Suprapubic skin (tissue), 3 donors: ENCODE results near the gene TMEM145.

Experiments
- POLR2AphosphoS5 ChIP-seq, 3 donors: sonication (generic); formaldehyde crosslinking; IDR thresholded peaks; one replicate each; pipeline ENCODE4 v1.6.1; 2017; ENCODE audit warnings: antibody characterized with exemption in 3 of 3
- TF ChIP-seq, protein P1 (sequence below), 2 donors: fragments of 200-600 bp in 1 of 2; fragments of 450-650 bp in 1 of 2; sonication (generic) in 1 of 2; IDR thresholded peaks; one replicate each; pipeline ENCODE4 v1.5.1; 2016 to 2019; ENCODE audit warnings: antibody characterized with exemption in 2 of 2, mild to moderate bottlenecking in 1 of 2, moderate library complexity in 1 of 2

DNA sequence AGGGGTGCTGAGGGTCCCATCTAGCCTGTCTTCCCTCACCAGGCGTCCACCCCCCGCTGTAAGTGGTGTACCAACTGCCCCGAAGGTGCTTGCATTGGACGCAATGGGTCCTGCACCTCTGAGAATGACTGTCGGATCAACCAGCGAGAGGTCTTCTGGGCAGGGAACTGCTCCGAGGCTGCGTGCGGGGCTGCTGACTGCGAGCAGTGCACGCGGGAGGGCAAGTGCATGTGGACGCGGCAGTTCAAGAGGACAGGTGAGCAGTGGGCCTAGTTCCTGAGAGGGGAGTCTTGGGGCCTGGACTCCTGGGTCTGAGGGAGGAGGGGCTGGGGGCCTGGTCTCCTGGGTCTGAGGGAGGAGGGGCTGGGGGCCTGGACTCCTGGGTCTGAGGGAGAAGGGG, 49.2 kb downstream of the TMEM145 start:
- no peak for TF ChIP-seq POLR2AphosphoS5 (IDR thresholded peaks at IDR 0.05)
- TF ChIP-seq, protein P1, sequence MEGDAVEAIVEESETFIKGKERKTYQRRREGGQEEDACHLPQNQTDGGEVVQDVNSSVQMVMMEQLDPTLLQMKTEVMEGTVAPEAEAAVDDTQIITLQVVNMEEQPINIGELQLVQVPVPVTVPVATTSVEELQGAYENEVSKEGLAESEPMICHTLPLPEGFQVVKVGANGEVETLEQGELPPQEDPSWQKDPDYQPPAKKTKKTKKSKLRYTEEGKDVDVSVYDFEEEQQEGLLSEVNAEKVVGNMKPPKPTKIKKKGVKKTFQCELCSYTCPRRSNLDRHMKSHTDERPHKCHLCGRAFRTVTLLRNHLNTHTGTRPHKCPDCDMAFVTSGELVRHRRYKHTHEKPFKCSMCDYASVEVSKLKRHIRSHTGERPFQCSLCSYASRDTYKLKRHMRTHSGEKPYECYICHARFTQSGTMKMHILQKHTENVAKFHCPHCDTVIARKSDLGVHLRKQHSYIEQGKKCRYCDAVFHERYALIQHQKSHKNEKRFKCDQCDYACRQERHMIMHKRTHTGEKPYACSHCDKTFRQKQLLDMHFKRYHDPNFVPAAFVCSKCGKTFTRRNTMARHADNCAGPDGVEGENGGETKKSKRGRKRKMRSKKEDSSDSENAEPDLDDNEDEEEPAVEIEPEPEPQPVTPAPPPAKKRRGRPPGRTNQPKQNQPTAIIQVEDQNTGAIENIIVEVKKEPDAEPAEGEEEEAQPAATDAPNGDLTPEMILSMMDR (IDR thresholded peaks at IDR 0.05), result no peak
